Heart left ventricle (tissue), 13 donors: Measurements from ENCODE around the gene TMEM9.

ENCODE experiments used
- POLR2A ChIP-seq, 2 donors: fragments of 450-650 bp; IDR thresholded peaks; one replicate each; pipeline ENCODE4 v1.6.1; 2017; ENCODE audit warnings: antibody characterized with exemption in 2 of 2, mild to moderate bottlenecking in 2 of 2, moderate library complexity in 2 of 2
- TF ChIP-seq, protein P1 (sequence below), 12 donors: fragments of 200-600 bp; sonication (generic) in 4 of 12; IDR thresholded peaks; one replicate each; pipeline versions ENCODE4 v1.5.0 to v1.8.0; 2018 to 2022; ENCODE audit warnings: antibody characterized with exemption in 12 of 12, mild to moderate bottlenecking in 5 of 12
- donor health status: ischemic (EF 13 %, LVEDD 7.1; RV severe dilation, severe dysfunction).
- donor health status: DM: no; HTN: yes; CAD: no.
- donor health status: DM: no; HTN: no; CAD: no.
- donor health status: ischemic (EF 25% LVEDD 6.9; RV normal size, moderate dysfunction).
- donor health status: ischemic (EF 25% LVEDD 5.7; RV mildly dilated, moderate dysfunction).
- donor health status: ischemic (EF 35%, LVEDD 5.7; RV mildly dilated, moderate dysfunction).
- donor health status: nonischemic (EF 11% LVEDD 7.7; RV severe dilation, severe dysfunction).
- donor health status: DM: yes; HTN: yes; CAD: no.
- donor health status: PGD.
- donor health status: ischemic (EF 29% LVEDD 5.4; RV normal size, mild dysfunction).
- donor health status: nonischemic (EF 23%, LVEDD 6.1; RV moderate dilation, normal function).

DNA sequence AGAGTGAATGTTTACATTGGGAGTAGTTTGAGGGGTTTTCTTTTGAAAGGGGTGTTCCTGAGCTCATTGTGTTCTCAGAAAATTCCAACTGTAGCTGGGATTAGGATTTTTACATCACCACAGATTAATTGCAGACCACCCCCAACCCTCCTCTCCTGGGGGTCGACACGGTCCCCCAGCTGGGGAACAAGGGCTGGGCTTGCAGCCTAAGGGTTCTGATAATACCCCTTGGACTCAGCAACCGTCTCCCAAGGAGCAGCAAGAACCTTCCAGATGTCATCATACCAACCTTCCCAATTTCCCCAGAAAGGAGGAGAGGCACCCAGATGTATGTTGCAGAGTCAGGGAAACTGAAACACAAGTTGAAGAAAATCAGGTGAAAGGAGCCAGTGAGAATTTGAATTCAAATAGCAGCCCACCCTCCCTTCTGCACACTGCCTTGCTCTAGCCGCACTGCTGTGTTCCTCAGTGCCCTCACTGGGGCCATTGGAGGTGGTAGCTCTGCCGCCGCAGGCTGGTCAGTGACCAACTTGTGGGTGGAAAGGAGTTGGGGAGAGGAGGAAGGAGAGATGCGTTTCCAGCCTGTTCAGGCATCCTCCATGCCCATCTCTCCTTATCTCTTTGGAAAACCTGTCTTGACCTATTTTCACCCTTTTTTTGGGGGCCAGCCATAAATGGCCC is 21.7 kb upstream of the TMEM9 start:
- TF ChIP-seq, protein P1, sequence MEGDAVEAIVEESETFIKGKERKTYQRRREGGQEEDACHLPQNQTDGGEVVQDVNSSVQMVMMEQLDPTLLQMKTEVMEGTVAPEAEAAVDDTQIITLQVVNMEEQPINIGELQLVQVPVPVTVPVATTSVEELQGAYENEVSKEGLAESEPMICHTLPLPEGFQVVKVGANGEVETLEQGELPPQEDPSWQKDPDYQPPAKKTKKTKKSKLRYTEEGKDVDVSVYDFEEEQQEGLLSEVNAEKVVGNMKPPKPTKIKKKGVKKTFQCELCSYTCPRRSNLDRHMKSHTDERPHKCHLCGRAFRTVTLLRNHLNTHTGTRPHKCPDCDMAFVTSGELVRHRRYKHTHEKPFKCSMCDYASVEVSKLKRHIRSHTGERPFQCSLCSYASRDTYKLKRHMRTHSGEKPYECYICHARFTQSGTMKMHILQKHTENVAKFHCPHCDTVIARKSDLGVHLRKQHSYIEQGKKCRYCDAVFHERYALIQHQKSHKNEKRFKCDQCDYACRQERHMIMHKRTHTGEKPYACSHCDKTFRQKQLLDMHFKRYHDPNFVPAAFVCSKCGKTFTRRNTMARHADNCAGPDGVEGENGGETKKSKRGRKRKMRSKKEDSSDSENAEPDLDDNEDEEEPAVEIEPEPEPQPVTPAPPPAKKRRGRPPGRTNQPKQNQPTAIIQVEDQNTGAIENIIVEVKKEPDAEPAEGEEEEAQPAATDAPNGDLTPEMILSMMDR (IDR thresholded peaks at IDR 0.05), result no peak
- no peak for TF ChIP-seq POLR2A (IDR thresholded peaks at IDR 0.05)
